Stimulated activated CD4-positive, alpha-beta T cell treated with anti-CD3 and anti-CD28 coated beads, TNF-alpha, amount 100 ng/mL, for 4 hours (primary cell): ENCODE results near the gene TPP1.

Source experiments
- DNase-seq, 3 experiments: peaks; one replicate each; pipeline ENCODE4 v3.0.0-alpha.2; 2020; ENCODE audit warnings: low read depth in 3 of 3

Gene TPP1

DNA sequence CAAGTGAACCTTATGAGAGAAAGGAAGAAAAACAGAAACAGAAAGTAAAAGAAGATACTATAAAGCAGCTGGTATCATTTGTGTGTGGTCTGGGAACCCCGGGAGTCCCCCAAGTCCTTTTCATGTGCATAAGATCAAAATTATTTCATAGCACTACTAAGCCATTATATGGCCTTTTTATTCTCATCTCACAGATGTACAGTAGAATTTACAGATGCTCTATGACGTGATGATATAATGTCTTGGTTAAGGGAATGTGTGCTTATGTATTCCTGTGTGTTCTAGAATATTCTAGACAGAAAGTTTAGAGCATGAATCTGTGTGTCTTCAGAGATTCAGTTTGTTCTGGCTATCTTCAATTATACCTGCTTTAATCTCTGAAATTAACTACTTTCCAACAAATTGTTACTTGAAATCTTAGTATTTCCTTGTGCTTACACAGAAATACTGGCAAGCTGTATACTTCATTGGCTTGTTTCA, 8.6 kb upstream of the TPP1 start:
- DNase-seq = no peak

DNA sequence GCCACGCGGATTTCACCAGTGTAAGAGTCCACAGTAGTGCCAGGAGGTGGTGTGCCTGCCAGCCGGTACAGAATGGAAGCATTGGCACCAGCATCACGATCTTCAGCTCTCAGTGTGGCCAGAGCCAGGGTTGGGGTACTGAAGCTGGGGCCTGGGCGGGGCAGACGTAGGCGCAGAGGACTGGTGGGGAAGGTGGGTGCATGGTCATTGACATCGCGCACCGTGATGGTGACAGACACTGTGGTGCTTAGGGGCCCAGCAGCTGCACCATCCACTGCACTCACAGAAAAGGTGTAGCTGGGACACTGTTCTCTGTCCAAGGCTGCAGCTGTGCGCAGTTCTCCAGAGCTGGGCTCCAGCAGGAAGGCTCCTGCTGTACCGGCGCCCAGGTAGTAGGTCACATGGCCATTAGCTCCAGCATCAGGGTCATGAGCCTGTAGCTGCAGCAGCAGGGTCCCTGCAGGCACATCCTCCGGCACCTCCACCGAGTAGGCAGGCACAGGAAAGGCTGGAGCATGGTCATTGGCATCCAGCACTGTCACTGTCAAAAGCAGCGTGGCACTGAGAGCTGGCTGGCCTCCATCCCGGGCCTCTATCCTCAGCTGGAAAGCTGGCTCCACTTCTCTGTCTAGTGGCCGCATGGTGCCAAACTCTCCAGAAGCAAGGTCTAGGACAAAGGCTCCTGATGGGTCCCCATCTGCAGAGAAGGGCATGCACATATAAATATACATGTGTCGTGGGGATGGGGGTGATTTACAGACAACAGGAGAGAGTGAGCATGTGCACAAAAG, 7.9 kb upstream of the TPP1 start:
- no peak for DNase-seq

DNA sequence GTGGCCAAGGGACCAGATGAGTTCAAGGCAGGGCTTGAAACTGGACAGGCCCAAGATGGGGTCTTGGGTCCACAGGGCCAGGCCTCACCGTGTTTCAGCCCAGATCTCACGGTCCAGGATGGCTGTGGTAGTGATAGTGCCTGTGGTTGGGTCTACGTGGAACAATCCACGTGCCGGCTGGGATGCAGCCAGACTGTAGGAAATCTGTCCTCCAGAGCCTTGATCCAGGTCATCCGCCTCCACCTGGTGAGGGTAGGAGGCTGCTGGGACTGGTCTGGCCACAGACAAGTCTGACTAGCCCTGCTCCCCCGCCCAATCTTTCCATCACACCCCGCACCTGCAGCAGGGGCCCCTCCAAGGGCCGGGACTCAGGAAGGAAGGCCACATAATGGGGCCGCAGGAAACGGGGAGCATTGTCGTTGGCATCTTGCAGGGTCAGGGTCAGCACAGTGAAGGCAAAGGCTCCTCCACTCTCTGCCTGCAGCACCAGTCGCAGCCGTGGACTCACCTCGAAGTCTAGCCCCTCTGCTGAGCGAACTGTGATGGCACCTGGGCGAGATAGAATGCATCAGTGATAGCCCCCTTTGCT, 6.7 kb upstream of the TPP1 start:
- DNase-seq = no peak

DNA sequence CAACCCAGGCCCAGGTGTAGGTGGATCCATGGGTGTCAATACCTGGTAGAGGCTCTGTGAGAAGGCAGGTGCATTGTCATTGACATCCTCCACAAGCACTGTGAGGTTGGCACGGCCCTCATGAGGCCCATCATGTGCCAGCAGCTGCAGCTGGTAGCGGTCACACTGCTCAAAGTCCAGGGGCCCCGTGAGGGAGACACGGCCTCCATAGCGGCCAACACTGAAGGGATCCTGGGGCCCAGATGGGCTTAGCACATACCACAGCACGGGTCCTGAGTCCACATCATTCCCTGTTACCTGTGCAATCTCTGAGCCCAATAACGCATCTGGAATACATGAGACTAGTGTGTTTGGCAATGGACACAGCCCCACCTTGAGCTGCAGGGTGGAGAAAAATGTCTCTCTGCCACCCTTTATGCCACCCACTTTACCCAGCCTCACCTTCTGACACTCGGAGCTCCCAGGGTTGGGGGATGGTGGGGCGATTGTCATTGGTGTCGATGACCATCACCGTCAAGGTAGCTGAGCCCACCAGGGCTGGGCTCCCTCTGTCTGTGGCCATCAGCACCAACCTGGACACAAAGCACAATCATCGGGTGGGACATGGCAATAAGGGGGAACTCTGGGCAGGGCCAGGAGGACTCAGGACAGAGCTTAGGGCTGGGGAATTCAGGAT, 6.1 kb upstream of the TPP1 start:
- no peak for DNase-seq

DNA sequence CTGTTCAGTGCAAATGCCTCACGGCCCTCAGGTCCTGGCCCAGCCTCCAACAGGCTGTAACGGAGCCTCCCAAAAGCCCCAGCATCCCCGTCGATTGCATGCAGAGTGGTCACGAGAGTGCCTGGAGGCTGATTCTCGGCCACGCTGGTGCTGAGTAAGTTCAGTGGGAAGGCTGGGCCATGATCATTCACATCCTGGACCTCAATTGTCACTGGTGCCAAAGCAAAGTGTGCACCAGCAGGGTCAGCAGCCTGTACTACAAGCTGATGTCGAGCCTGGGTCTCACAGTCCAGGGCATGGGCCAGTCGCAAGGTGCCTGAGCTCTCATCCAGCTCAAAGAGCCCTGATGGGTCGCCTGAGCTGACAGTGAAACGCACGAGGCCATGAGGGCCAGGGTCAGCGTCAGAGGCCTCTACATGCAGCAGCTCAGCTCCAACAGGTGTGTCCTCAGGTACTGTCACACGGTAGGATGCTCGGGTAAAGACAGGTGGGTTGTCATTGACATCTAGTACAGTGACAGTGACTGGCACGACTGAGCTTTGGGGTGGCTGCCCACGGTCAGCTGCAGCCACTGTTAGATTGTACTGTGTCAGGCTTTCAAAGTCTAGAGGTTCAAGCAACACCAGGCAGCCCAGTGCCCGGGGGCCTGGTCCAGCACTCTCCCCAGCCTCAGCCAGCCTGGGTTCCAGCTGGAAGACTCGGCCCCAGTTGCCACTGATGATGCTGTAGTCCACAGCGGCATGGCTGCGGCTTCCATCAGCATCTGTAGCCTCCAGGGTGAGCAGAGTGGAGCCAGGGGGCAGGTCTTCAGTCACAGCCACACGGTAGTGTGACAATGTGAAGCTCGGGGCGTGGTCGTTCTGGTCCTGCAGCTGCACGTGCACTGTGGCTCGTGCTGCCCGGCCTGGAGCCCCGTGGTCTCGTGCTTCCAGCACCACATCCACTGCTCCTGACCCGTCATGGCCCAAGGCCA, 4.5 kb upstream of the TPP1 start:
- no peak for DNase-seq

DNA sequence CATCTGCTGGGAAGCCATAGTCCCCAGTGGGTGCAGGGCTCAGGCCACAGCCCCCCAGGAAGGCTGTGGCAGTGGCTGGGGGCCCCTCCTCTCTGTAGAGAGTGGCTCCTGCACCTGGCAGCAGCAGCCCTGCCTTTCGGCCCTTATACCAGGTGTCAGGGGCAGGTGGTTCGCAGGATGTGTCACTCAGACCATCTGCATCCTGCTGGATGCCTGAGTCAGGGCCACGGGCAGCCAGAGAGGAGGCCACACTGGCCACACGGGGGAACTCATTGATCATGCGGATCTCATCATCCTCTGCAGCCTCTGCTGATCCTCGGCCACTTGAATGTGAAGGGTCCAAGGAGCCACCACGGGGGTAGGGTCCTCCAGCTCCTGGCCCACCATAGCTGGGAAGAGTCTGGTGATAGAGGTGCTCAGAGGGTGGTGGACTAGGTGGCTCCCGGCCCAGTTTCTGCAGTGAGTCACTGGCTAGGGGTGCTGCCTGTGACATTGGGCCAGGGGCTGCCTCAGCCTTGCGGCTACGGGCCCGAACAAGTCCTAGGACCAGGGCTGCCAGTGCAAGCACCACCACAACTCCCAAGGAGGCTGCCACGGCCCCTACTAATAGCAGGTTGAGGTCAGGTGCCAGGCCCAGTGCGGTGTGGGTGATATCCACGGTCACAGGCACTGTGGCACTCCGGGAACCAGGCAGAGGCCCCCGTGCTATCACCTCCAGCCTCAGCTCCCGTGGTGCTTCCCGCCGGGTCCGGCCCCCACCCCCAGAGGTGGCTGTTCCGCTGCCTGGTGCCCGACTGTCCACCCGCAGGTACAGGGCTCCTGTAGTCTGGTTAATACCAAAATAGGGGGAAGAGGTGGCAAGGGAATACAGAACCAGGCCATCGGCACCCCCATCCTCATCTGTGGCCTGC, 3.3 kb upstream of the TPP1 start:
- no peak for DNase-seq

DNA sequence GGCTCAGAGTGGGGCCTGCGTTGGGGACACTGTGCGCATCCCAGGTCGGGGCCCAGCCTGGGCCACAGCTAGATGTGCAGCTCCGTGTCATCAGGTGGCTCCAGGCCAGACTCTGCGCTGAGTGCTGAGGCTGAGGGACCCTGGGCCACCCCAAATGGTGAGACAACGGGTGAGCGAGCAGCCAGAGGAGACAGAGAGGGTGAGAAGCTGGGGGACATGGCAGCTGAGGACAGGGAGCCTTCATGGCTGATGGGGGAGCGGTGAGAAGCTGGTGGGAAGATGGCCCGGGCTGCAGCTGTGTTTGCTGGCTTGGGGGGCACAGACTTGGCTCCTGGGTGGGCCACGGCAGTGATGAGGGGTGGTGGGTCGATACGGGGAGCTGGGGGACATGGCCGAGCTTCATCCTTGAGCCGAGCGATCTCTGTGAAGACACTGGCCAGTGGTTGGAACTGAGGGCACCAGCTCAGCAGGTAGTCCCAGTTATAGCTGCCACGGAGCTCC, 2.5 kb upstream of the TPP1 start:
- no peak for DNase-seq

DNA sequence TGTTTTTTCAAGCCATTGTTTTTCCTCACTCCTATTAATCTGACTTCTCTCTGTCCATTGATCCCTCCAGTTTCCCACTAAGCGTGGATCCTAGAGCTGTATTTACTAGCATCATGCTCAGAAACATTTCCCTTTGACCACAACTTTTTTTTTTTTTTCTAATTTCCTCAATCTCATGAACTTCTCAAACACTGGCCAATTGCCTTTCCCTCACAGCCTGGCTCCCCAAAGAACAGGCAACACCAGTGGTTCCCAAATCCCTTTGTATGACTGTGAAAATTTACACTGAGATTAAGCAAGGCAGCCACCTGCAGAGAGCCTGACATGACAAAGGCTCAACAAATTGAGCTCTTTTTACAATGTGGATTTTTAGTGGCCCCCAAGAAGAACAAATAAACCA, 1.4 kb upstream of the TPP1 start:
- no peak for DNase-seq

DNA sequence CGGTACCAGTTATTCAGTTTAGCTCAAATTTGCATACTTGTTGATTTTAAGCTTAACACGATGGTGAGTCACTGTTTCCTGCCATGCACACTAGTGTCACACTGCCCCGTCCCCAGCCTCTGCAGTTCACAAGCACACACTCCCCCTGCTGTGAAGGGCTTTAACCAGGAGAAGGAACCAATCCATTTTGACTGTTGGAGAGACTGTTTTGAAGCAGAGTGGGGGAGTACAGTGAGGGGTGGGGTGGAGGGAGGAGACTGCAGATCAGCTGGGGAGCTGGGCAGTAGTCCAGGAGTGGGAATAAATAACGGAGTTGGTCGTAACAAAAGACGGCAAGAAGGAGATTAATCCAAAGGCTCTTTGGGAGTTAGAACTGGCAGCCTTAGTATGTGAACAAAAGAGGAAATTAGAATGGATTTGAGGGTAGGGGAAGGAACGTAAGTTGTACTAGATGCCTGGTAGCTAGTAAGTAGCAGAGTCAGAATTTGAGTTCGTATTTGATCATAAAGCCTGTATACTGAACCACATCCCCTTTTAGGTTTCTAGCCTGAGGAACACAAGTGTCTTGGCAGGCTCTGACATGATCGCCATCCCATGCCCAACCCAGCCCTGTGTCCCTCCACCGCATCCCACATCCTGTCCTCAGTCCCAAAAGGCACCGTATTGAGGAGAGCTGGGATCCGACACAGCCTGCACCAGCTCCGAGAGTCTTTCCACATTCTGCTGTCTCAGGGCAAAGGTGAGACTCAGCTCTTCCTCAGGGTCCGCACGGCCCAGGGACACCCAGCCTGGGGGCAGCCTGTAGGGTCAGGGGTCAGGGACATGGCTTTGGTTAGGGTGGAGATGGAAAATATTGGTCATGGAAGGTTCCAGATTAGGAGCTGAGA, 862 bp downstream of the TPP1 start:
- peak in 2 of 3 experiments; percentile 50 to 60 for DNase-seq

DNA sequence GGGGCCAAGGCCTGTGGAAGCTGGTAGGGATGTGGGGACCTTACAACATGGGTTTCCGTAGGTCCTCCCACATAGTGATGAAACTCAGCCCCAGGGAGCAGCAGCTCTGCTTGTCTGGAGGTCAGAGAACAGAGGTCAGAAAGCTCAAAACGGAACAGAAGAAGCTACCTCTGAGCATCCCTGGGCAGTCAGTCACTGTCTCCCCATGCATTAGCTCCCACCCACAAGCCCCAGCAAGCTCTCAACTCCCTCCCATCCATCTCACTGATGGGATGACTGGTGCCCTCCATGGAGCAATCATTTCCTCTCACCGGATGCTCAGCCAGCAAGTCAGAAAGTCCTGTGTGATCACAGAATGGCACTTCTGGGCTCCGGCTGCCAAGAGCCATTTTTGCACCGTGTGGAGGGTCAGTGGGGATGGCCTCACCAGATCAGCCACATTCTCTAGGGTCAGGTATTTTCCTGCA, 1.9 kb downstream of the TPP1 start:
- DNase-seq = no peak

DNA sequence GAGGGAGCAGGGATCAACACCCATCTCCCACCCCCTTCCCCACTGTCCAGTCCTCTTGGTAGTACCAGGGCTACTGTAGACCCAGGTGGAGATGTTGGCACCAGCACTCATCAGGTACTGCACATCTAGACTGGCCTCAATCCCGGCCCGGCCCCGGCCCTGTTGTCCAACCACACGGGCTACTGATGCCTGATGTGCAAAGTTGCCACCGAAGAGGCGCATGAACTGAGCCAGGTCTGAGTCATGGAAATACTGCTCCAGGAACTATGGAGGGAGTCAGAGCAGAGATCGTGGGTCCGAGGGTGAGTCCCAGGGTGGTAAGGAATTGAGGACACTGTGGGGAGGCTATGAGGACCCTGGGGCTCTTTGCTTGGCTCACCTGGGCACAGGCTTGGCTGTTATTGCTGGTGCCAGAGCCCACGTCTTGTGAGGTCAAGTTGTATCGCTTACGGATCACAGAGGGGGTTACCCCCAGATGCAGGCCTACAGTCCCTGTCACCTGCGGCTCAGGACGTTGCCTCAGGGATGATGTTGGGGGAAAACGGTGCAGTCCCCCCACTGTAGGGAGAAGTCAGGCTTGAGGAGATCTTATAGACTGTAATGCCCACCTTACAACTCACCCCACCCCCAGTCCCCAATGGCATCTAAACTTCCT, 2.5 kb downstream of the TPP1 start:
- no peak for DNase-seq

DNA sequence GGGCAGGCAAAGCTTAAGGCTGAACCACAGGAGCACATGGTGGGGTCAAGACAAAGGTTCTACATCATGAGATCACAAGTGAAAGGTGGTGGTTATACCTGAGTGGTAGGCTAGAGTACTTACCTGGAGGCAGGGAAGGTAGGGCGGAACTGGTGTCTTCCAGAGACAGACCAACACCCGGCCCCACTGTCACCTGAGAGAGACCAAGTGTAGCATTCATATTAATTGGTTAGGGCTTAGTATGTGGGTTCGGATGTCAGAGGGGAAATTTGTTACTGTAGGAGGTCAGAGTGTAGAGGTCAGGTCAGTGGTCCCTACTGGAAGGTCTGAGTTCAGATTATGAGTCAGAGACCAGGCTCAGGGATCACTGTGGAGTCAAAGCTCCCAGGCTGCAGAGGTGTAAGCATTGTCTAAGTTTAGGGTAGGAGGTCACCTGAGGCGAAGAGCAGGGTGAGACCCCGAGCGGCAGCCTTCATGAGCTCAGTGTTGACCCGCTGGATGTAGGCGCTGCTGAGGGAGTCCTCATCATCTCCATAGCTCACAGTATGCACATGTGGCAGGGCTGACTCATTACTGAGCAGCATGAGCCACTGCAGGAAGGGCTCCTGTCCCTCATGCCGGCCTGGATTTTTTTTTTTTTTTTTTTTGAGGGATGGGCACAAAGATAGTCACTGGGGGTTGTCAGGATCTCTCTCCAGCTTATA, 3.2 kb downstream of the TPP1 start:
- DNase-seq = no peak

DNA sequence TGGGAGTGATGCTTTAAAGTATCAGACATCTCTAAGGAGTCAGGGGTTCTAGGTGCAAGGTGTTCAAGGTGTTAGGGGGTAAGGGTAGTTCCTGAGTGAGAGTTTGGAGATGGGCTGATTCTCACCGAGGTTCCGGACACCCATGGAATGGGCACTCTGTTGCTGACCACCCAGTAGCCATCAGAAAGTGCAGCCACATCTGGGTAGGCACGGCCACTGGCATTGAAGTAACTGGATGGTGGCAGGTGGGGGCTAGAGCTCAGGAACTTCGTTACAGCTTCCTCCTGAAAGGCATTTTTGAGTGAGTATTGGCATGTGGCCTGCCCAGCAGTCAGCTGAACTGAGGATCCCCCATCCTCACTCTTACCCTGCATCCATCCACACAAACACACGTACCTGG, 4.2 kb downstream of the TPP1 start:
- DNase-seq = no peak

DNA sequence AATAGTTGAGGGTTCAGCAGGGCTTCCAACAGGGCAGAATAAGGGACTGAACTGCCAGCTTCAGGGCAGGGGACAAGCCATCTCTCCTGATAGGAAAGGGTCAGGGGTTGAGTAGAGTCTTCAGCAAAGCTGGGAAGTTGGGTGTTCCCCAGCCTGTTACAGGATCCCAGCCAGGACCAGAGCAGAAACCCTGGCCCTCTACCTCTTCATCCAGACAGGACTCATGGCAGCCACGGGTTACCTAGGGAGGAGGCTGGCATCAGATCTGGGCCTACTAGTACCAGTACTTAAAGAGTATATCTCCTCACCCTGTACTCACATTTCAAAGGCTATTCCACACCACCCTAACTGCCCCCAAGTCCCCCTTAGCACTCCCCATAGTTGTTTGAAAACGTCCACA, 4.8 kb downstream of the TPP1 start:
- no peak for DNase-seq

DNA sequence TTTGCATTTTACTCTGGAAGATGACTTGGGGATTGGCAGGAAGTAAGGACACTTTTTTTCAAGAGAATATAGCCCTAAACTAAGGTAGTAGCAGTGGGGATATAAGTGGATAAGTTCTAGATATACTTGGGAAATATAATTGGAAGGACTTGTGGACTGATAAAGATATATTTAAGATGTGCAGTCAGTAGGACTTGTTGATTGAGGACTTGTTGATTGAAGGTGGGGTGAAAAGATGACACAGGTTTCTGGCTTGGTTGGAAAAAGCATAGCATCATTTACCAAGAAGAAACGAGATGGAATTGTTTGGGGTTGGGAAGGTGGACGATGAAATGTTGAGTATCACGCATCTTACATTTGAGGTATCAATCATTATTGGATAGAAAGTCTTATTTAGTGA, 5.7 kb downstream of the TPP1 start:
- DNase-seq = no peak

DNA sequence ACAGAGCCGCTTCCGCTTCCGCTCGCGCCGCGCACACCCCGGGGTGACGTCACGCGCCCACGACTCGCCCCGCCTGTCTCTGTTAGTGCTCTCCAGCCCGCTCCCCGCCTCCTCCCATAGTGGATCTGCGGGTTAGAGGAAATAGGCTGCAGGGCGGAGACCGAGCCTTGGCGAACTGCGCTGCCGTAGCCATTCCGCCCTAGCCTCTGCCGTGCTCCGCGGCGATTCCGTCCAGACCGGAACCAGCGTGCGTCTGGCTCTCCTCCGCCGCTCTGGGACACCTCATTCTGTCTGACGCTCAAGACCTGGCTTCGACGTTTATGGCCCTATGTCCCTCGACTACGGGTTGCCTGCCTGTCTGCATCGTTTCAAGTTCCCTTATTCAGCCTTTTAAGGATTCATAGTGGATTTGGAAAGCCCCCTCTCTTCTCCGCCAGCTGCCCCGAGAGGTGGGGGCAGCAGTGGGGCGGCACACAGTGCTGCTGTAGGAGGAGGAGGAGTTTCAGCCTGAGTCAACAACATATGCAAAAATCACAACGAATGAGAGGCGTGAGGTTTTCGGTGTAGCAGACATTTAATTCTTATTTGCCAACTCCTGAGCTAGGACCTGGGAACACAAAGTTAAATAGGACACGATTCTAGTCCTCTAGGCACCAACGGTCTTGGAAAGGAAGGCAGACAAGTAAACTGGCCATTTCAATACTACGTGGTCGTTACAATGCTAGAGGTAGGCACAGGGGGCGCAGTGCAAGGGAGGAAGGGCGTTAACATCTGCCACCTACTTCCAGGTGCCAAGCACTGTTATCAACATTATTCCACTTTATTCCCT, 6.8 kb downstream of the TPP1 start, which contains the start of gene TAF10:
TAF10 (minus strand) TSS at position 4 of the 829 bp plus-strand sequence. CDS start 27 bp downstream, outside the sequence.
- DNase-seq = peak; percentile 90 to 91 (median 91)

DNA sequence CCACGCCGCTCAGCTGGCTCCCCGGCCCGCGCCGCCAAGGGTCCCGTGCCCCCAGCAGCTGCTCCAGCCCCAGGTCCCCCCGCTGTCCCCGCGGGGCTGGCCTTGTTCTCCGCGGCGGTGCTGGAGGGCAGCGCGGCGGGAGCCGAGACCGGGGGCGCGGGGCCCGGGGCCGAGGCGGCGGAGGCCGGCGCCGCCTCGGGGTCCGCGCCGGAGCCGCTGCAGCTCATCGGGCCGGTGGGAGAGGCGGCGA, 7.3 kb downstream of the TPP1 start:
- no peak for DNase-seq
